ENCODE measurements around the gene INSIG2.

GRCh38 chr2:118051826-118052358 is 36.4 kb upstream of the INSIG2 start:
- TF ChIP-seq CTCF (IDR thresholded peaks at IDR 0.05) (no peak), EZH2 (IDR thresholded peaks at IDR 0.05) (no peak), EZH2phosphoT487 (IDR thresholded peaks at IDR 0.05) (no peak)

Measured in neural progenitor cell (in vitro differentiated cells).